Sigmoid colon (tissue), 4 donors: ENCODE data around the gene SEPTIN7.
A peak's percentile ranks its signal among the peaks of the same experiment; 100 is the strongest.

Source experiments
- CTCF ChIP-seq, 4 experiments: fragments of 450-650 bp in 3 of 4; fragments of 200-600 bp in 1 of 4; IDR thresholded peaks; one replicate each; pipeline ENCODE4 v1.5.1; 2016 to 2019; ENCODE audit warnings: antibody characterized with exemption in 4 of 4, mild to moderate bottlenecking in 3 of 4, moderate library complexity in 2 of 4
- POLR2A ChIP-seq, 2 donors: fragments of 450-650 bp; IDR thresholded peaks; one replicate each; pipeline ENCODE4 v1.6.1; 2016; ENCODE audit warnings: antibody characterized with exemption in 2 of 2, mild to moderate bottlenecking in 2 of 2, moderate library complexity in 2 of 2
- POLR2AphosphoS5 ChIP-seq, 4 donors: sonication (generic); formaldehyde crosslinking; IDR thresholded peaks; one replicate each; pipeline ENCODE4 v1.6.1; 2017; ENCODE audit warnings: antibody characterized with exemption in 4 of 4

- TF ChIP-seq CTCF (IDR thresholded peaks at IDR 0.05) (no peak), POLR2AphosphoS5 (IDR thresholded peaks at IDR 0.05) (peak; percentile 72 to 95 (median 92)), POLR2A (IDR thresholded peaks at IDR 0.05) (peak; percentile 66 to 69)
Observed at GRCh38 chr7:35800718-35801391, at the start of gene SEPTIN7.
